OCI-LY1 (cell line): ENCODE results near the gene TBXAS1.

Experiments used
- H2AFZ ChIP-seq: fragments of 200-600 bp; sonication (generic), shearing (Covaris generic); 2 replicates; pipeline ENCODE4 v1.6.0; 2014; ENCODE audit warnings: antibody characterized with exemption, mild to moderate bottlenecking, low read length
- H3F3A ChIP-seq: fragments of 200-600 bp; sonication (generic), shearing (Covaris generic); 2 replicates; pipeline ENCODE4 v1.6.0; 2014; ENCODE audit warnings: mild to moderate bottlenecking, antibody characterized with exemption, low read length, moderate library complexity; ENCODE audit not compliant: insufficient read depth
- H3K27ac ChIP-seq: fragments of 200-600 bp; sonication (generic); 2 replicates; pipeline ENCODE4 v1.5.1; 2014; ENCODE audit warnings: low read length, mixed run types, mild to moderate bottlenecking, low read depth; ENCODE audit not compliant: poor library complexity, severe bottlenecking
- H3K27me3 ChIP-seq: fragments of 200-600 bp; sonication (generic); 2 replicates; pipeline ENCODE4 v1.6.0; 2014; ENCODE audit warnings: antibody characterized with exemption, mild to moderate bottlenecking, low read length, moderate library complexity; ENCODE audit not compliant: insufficient read depth
- H3K36me3 ChIP-seq: fragments of 200-600 bp; sonication (generic); 2 replicates; pipeline ENCODE4 v1.6.1; 2014; ENCODE audit warnings: mild to moderate bottlenecking, antibody characterized with exemption, low read length, moderate library complexity, mixed read lengths; ENCODE audit not compliant: insufficient read depth
- H3K4me1 ChIP-seq: fragments of 200-600 bp; sonication (generic); 2 replicates; pipeline ENCODE4 v1.5.1; 2014; ENCODE audit warnings: mild to moderate bottlenecking, low read length, moderate library complexity; ENCODE audit not compliant: insufficient read depth, severe bottlenecking
- H3K4me2 ChIP-seq: fragments of 200-600 bp; sonication (generic), shearing (Covaris generic); 2 replicates; pipeline ENCODE4 v1.6.1; 2014; ENCODE audit warnings: low read length
- H3K4me3 ChIP-seq: fragments of 200-600 bp; sonication (generic); 2 replicates; pipeline ENCODE4 v1.5.1; 2014; ENCODE audit warnings: low read length, low read depth, mild to moderate bottlenecking, mixed read lengths; ENCODE audit not compliant: poor library complexity, severe bottlenecking
- H3K79me2 ChIP-seq: fragments of 200-600 bp; shearing (Covaris generic); 2 replicates; pipeline ENCODE4 v1.6.1; 2016; ENCODE audit warnings: mixed run types, low read length, mixed read lengths; ENCODE audit not compliant: insufficient read depth
- H3K9ac ChIP-seq: fragments of 200-600 bp; sonication (generic), shearing (Covaris generic); 2 replicates; pipeline ENCODE4 v1.6.1; 2014; ENCODE audit warnings: mild to moderate bottlenecking, low read length, mixed read lengths
- H3K9me2 ChIP-seq: fragments of 200-600 bp; sonication (generic), shearing (Covaris generic); 2 replicates; pipeline ENCODE4 v1.6.1; 2014; ENCODE audit warnings: low read depth, mild to moderate bottlenecking, low read length, mixed read lengths
- H3K9me3 ChIP-seq: fragments of 200-600 bp; shearing (Covaris generic); 2 replicates; pipeline ENCODE4 v1.6.1; 2014; ENCODE audit warnings: low read length, mixed read lengths
- H4K20me1 ChIP-seq: fragments of 200-600 bp; sonication (generic), shearing (Covaris generic); 2 replicates; pipeline ENCODE4 v1.6.0; 2016; ENCODE audit warnings: mild to moderate bottlenecking, low read length; ENCODE audit not compliant: insufficient read depth
- EZH2 ChIP-seq: fragments of 200-600 bp; sonication (generic), shearing (Covaris generic); IDR thresholded peaks from 2 replicates; pipeline ENCODE4 v1.8.0; 2017; ENCODE audit warnings: borderline replicate concordance, mixed run types, mild to moderate bottlenecking, antibody characterized with exemption, low read length, moderate library complexity, mixed read lengths
- TF ChIP-seq, protein P1 (sequence below): fragments of 200-600 bp; sonication (generic), shearing (Covaris generic); IDR thresholded peaks from 2 replicates; pipeline ENCODE4 v1.5.1; 2017; ENCODE audit warnings: mild to moderate bottlenecking, antibody characterized with exemption, low read length, moderate library complexity, mixed read lengths

Gene TBXAS1

DNA sequence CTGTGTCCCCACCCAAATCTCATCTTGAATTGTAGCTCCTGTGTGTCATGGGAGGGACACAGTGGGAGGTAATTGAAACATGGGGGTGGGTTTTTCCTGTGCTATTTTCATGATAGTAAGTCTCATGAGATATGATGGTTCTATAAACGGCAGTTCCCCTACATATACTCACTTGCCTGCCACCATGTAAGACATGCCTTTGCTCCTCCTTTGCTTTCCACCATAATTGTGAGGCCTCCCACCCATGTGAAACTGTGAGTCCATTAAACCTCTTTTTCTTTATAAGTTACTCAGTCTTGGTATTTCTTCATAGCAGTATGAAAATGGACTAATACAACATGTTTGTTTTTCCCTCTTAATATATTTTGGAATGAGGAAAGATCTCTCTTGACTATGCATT is 24.5 kb upstream of the TBXAS1 start:
- no peak for TF ChIP-seq EZH2
- TF ChIP-seq, protein P1, sequence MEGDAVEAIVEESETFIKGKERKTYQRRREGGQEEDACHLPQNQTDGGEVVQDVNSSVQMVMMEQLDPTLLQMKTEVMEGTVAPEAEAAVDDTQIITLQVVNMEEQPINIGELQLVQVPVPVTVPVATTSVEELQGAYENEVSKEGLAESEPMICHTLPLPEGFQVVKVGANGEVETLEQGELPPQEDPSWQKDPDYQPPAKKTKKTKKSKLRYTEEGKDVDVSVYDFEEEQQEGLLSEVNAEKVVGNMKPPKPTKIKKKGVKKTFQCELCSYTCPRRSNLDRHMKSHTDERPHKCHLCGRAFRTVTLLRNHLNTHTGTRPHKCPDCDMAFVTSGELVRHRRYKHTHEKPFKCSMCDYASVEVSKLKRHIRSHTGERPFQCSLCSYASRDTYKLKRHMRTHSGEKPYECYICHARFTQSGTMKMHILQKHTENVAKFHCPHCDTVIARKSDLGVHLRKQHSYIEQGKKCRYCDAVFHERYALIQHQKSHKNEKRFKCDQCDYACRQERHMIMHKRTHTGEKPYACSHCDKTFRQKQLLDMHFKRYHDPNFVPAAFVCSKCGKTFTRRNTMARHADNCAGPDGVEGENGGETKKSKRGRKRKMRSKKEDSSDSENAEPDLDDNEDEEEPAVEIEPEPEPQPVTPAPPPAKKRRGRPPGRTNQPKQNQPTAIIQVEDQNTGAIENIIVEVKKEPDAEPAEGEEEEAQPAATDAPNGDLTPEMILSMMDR: no peak
- no peak overlapping the region for H2AFZ ChIP-seq
- no peaks in the 10 kb centered on the region for H3K9me2 ChIP-seq
- H3K27ac ChIP-seq: no peak overlapping the region
- no peaks in the 10 kb centered on the region for H3K27me3 ChIP-seq
- H4K20me1 ChIP-seq: no peaks in the 10 kb centered on the region
- H3K4me2 ChIP-seq: no peak overlapping the region
- no peaks in the 10 kb centered on the region for H3K79me2 ChIP-seq
- no peaks in the 10 kb centered on the region for H3K36me3 ChIP-seq
- H3F3A ChIP-seq: no peaks in the 10 kb centered on the region
- no peak overlapping the region for H3K9ac ChIP-seq
- no peaks in the 10 kb centered on the region for H3K4me1 ChIP-seq
- peaks cover 2% of the 10 kb centered on the region; the same call in 1 of the 2 replicates for H3K9me3 ChIP-seq
- H3K4me3 ChIP-seq: no peak overlapping the region

GRCh38 chr7:139807009-139807408 is 22.1 kb upstream of the TBXAS1 start:
- H3K9ac ChIP-seq: no peak overlapping the region
- H2AFZ ChIP-seq: no peak overlapping the region
- H3K36me3 ChIP-seq: no peaks in the 10 kb centered on the region
- TF ChIP-seq, protein P1: no peak
- TF ChIP-seq EZH2: no peak
- no peaks in the 10 kb centered on the region for H3K79me2 ChIP-seq
- no peaks in the 10 kb centered on the region for H3K27me3 ChIP-seq
- H3K9me2 ChIP-seq: no peaks in the 10 kb centered on the region
- H3F3A ChIP-seq: no peaks in the 10 kb centered on the region
- no peaks in the 10 kb centered on the region for H4K20me1 ChIP-seq
- H3K4me2 ChIP-seq: no peak overlapping the region
- peaks cover 2% of the 10 kb centered on the region; the same call in 1 of the 2 replicates for H3K9me3 ChIP-seq
- no peak overlapping the region for H3K4me3 ChIP-seq
- no peaks in the 10 kb centered on the region for H3K4me1 ChIP-seq
- H3K27ac ChIP-seq: no peak overlapping the region

- Histone ChIP-seq H3K27ac (no peak overlapping the region), H3K4me2 (no peak overlapping the region)
Observed at GRCh38 chr7:139808427-139808826, 20.6 kb upstream of the TBXAS1 start.

More at GRCh38 chr7:139808427-139808826, 20.6 kb upstream of the TBXAS1 start:
- Histone ChIP-seq H3K79me2 (no peaks in the 10 kb centered on the region), H3K4me1 (no peaks in the 10 kb centered on the region), H3K27me3 (no peaks in the 10 kb centered on the region), H3K9me3 (peaks cover 2% of the 10 kb centered on the region; the same call in 1 of the 2 replicates), H3F3A (no peaks in the 10 kb centered on the region), H3K36me3 (no peaks in the 10 kb centered on the region), H3K9me2 (no peaks in the 10 kb centered on the region), H4K20me1 (no peaks in the 10 kb centered on the region), H2AFZ (no peak overlapping the region), H3K9ac (no peak overlapping the region), H3K4me3 (no peak overlapping the region)
- TF ChIP-seq, protein P1: no peak
- no peak for TF ChIP-seq EZH2
